GM21367 (cell line): ENCODE measurements around the gene CHST10.
"Not testable (repeated sequence)": the region's sequence is repeated elsewhere in the genome, so short reads cannot be mapped to it uniquely, and the experiment has no call there.

Experiments
- ATAC-seq: cut with Tn5 transposase; IDR thresholded peaks from one replicate; pipeline ENCODE4 v1.9.1; 2021; ENCODE audit not compliant: unreplicated experiment

The CHST10 gene

DNA sequence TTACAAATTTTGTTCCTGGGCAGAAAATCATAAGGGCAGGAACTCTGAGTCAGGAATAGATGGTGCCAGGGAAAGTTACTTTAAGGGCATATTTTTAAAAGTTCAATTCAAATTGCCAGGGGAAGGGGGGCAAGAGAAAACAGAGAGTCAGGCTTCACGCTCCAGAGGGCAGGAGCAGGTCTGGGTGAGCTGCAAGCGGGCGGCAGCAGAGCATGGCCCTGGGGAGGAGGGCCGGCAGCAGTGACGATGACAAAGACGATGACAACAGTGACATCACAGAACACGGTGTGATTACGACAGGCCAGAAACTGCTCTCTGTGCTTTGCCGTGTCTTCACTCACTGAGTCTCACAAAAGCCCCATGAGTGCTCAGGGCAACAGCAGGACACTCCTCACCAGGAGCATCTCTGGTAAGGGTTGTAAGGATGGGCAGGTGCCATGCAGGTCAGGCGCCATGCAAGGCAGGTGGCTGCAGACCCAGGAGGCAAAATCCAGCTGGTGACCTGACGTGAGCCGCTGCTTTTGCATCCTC is 23.3 kb downstream of the CHST10 start:
- ATAC-seq, result peak; percentile 49

DNA sequence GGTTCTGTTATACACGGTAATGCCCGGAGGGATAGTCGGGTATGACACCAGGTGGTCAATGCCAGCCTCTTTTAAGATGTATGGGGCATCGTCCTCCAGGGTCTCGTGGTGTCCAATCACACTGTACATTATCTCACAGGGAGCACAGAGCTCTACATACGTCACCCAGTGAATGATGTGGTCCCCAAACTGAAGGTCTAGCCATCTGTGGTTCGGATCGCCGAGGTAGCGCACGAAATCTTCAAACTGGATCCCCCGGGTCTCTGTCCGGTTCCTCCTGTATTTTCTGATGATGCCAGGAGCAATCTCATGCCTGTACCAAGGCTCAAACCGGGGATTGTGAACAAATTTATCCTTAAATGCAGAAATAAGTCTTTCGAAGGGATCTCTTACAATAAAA is 24.1 kb downstream of the CHST10 start:
- no peak for ATAC-seq

GRCh38 chr2:100392715-100393114 is 24.8 kb downstream of the CHST10 start:
- no peak for ATAC-seq

DNA sequence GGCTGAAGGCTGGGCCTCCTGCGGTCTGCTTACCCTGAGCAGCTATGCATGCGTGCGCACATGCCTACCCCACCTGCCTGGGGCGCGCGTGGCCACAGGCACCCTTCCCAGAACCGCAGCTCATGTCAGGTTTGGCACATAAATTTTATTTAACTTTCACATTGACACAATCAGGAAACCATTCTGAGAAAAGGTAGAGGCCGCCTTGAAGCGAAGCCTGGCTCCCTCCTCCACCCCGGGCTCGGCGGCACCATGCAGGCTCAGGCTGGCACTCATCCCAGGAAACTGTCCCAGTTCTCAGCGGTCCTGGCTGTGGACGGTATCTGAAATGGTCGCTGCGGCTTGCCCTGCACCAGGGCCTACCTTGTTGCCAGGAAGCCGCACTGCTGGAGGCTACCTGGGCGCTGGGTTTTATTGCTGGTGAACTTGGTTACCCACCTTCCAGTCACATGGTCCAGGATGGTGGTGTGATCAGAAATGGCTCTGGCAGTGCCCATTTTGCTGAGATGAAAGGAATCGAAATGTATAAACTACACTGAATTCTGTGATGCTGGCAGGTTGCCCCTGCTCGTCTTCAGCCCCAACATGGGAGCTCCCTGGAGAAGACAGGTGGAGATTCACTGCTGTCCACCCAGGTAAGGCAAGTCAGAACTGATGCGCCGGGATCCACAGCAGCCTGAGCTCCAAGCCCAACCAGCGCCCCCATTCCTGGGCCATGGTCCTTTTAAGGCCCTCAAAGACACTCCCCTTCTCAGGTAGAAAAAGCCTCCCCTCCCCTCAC is 25.5 kb downstream of the CHST10 start:
- no peak for ATAC-seq

DNA sequence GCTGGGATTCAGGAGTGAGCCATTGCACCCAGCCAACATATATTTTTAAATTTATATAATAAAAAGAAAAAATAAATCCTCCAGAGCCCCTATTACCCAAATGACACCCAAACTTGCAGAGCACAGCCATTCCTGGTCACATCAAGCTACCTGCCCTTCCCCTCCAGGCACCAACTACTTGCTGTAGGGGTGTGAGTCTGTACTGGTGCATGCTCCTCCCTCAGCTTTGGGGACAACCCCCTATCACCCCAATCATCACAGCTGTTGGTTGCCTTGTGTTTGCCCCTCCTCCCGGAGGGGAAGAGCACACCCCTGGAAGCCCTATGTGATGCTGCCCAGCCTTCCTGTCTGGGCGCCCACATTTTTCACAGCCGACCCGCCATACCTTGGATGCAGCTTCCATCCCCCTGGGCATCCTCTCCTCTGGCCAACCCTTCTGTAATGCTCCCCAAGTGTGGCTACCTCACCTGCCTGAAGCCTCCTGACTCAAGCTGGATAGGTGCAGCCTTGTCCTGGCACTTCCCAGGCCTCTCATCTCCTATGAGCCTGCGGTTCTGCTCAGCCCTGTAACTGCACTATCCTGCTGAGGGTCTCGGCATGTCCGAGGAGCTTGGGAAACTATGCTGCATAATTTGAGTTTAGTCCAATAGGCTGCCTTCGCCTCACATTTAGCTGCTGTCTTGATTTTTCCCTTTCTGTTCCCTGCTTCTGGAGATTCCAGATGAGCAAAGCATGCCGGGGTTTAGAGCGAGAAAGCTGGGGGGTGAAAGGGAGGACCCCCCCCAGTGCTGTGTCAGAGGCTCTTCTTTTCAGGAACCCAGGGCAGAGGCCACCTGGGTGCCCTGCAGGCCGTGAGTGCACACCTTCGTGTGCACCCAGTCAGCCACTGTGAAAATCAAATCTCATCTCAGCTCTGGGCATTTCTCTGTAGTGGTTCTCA is 27.2 kb downstream of the CHST10 start:
- no peak for ATAC-seq

DNA sequence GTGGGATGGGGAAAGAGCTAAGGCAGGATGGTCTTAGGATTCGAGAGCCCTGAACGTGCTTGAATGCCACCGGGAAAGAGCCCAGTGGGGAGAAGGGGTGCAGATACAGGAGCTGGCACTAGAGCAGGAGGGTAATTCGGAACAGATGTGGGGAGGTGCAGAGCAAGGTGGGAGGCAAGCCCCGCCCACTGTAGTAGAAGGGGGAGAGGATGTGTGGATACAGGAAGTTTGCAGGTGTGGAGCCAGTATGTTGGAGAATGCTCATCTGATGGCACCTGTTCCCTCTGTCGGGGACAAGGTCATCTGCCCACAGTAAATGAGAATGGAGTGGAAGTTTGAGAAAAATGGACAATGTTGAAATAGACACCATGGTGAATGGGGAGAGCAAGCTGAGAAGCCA is 28.8 kb downstream of the CHST10 start:
- ATAC-seq, result no peak

DNA sequence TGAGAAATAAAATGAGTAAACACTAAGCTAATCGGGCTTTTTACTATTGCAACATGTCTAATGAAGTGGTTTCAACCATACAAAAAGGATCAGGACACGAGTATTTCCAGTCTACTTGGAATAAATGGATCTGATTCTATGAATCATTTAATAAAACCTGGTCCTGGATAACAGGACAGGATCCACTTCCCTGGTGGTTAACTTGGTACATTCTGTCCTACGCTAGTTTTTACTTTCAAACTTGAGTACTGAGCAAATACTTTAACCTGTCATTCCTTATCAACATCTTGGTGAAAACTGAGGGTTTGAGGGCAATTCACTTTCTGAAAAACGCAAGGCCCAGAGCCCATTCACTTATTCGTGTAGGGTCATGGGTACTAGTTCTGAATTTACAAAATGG is 33.5 kb downstream of the CHST10 start:
- ATAC-seq, result no peak

DNA sequence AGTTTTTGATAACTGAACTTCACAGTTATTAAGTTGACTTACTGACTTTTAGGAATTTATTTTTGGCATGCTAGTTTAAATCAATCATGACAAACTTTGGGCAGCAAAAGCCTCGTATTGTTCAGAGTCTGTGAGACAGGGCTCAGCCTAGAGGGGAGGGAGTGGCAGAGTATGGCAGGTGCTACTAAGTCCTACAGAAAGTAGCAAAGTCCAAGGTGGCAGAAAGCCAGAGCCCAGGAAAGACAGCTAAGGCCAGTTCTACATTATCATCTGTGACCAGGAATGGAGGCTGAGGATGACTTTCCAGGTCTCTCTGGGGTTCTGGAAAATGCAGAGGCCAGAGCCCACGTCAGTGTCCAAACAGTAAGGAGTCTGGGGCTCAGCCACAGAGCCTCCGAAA is 34.2 kb downstream of the CHST10 start:
- ATAC-seq, result no peak

- ATAC-seq, result peak; percentile 79
Measured at GRCh38 chr2:100381240-100381639, 36.2 kb downstream of the CHST10 start.

DNA sequence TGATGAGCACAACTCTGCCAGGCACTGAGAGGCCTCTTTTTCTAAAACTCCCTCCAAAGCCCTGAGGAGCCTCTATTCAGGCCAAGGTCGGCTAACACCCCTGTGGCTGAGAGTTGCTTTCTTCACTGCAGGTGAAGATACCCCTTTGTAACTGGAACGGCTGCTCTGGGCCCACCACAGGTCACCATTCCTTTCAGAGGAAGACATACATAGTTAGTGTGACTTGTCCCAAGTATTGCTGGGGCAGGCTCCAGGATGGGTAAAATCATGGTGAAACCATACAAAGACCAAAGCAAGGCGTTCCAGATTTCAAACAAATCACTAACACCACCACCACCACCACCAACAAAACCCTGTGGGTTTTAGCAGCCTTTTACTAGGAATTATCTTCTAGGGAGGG is 36.8 kb downstream of the CHST10 start:
- ATAC-seq, result no peak

DNA sequence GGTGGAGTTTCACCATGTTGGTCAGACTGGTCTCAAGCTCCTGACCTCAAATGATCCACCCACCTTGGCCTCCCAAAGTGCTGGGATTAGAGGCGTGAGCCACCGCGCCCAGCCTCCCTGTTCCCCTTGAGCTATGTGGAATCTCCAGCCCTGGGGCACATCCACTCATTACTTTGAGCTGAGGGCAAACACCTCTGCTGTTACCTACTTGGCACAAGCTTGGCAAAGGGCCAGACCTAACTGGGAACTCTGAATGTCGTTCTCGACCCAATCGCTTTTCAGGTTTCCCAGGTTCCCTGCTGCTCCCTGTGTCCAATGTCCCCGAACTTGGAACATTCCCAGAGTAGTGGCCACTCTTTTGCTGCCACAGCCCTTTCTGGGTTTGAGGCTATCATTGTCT is 40.6 kb downstream of the CHST10 start:
- no peak for ATAC-seq

GRCh38 chr2:100367163-100367562 is 50.3 kb downstream of the CHST10 start:
- no peak for ATAC-seq

DNA sequence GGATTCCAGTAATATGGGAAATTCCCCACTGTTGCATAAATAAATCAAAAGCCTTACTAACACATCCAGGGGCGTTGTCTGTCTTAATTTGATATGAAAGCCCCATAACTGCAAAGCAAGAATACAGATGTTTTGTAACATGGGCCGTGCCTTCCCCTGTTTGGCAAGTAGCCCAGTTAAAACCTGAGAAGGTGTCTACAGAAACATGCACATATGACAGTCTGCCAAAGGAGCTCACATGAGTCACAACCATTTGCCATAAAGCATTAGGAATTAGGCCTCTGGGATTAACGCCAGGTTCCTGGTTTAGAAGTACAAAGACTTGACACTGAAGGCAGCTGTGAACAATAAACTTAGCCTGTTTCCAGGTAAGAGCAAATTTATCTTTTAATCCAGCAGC is 52.0 kb downstream of the CHST10 start:
- no peak for ATAC-seq

- not testable (repeated sequence) for ATAC-seq
Measured at GRCh38 chr2:100362269-100362668, 55.2 kb downstream of the CHST10 start.

GRCh38 chr2:100359576-100359975 is 57.9 kb downstream of the CHST10 start:
- no peak for ATAC-seq

DNA sequence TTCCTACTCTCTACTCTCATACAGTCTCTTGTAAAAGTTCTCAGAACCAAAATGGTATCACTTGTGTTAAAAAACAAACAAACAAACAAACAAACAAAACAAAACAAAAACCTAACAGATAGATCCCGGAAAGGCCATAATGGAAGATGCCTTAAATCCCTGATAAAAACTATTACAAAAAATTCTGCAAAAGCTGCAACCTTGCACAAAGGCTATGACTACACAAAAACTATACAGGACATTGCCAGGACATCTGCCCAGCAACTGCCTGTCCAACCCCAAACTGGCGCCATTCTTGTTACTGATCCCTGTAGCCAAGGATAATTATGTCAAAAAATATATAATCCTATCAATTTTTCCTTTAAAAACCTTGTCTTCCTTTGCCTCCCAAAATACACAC is 58.9 kb downstream of the CHST10 start:
- no peak for ATAC-seq

GRCh38 chr2:100352521-100352920 is 64.9 kb downstream of the CHST10 start:
- no peak for ATAC-seq

GRCh38 chr2:100350661-100351185 is 66.7 kb downstream of the CHST10 start:
- no peak for ATAC-seq

DNA sequence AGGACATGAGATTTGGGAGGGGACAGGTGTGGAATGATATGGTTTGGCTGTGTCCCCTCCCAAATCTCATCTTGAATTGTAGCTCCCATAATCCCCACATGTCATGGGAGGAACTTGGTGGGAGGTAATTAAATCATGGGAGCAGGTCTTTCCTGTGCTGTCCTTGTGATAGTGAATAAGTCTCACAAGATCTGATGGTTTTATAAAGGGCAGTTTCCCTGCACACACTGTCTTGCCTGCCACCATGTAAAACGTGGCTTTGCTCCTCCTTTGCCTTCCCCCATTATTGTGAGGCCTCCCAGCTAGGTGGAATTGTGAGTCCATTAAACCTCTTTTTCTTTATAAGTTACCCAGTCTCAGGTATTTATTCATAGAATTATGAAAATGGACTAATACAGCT is 72.3 kb downstream of the CHST10 start:
- ATAC-seq, result not testable (repeated sequence)

- no peak for ATAC-seq
Measured at GRCh38 chr2:100344433-100344832, 73.0 kb downstream of the CHST10 start.

DNA sequence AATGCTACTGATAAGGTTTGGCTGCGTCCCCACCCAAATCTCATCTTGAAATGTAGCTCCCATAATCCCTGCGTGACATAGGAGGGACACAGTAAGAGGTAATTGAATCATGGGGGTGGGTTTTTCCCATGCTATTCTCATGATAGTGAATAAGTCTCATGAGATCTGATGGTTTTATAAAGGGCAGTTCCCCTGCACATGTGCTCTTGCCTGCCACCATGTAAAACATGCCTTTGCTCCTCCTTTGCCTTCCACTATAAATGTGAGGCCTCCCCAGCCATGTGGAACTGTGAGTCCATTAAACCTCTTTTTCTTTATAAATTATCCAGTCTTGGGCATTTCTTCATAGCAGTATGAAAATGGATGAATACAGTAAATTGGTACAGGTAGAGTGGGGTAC is 75.0 kb downstream of the CHST10 start:
- ATAC-seq, result not testable (repeated sequence)
